ENCODE measurements around the gene KAZN. TPM values are rescaled to one million over a fixed set of nuclear protein-coding genes. Genes with fewer than 3 reads are reported as not detected.

The KAZN gene
- total and polyA plus RNA-seq, 10 donors: 20.0 to 245 (median 144) TPM

GRCh38 chr1:15114884-15115283, 516.4 kb downstream of the KAZN start:
- Histone ChIP-seq H3K4me3 (no peak overlapping the region), H3K36me3 (peaks cover 0 to 33% (median 7%) of the 10 kb centered on the region in 6 donors), H3K9me3 (no peaks in the 10 kb centered on the region), H3K27ac (no peak overlapping the region), H3K4me1 (peaks cover 0 to 16% (median 0%) of the 10 kb centered on the region in 6 donors), H3K27me3 (replicated peaks in 1 of 7) (peaks cover 0 to 5% (median 0%) of the 10 kb centered on the region in 7 donors)
- DNase-seq: no peak
- 84 to 94% (median 88%) methylated on average over 3 to 13 of the region's 13 CpGs for WGBS, 5 donors
- TF ChIP-seq POLR2A (IDR thresholded peaks at IDR 0.05) (no peak), POLR2AphosphoS5 (IDR thresholded peaks at IDR 0.05) (no peak), CTCF (IDR thresholded peaks at IDR 0.05 in 8 of 11, conservative IDR thresholded peaks at IDR 0.05 in 3 of 11) (no peak)
- intact Hi-C loops (cut with DNase I; ENCODE audit: low total_unique reads): no loop called here

- no peak overlapping the region for H3K4me3 ChIP-seq
- no peak overlapping the region for H3K27ac ChIP-seq
- no peak for TF ChIP-seq POLR2AphosphoS5 (IDR thresholded peaks at IDR 0.05)
- TF ChIP-seq CTCF (IDR thresholded peaks at IDR 0.05 in 8 of 11, conservative IDR thresholded peaks at IDR 0.05 in 3 of 11): no peak
- no peak for TF ChIP-seq POLR2A (IDR thresholded peaks at IDR 0.05)
- DNase-seq: no peak
- 87 to 93% (median 88%) methylated on average over 14 to 15 of the region's 15 CpGs for WGBS, 5 donors
- peaks cover 0 to 33% (median 7%) of the 10 kb centered on the region in 6 donors for H3K36me3 ChIP-seq
- no peaks in the 10 kb centered on the region for H3K9me3 ChIP-seq
- H3K27me3 ChIP-seq (replicated peaks in 1 of 7): peaks cover 0 to 5% (median 0%) of the 10 kb centered on the region in 7 donors
- H3K4me1 ChIP-seq: peaks cover 0 to 16% (median 0%) of the 10 kb centered on the region in 6 donors
- intact Hi-C loops (cut with DNase I; ENCODE audit: low total_unique reads): no loop called here
These were observed 517.3 kb downstream of the KAZN start for GRCh38 chr1:15115542-15116330.

GRCh38 chr1:15116966-15117365, 518.5 kb downstream of the KAZN start:
- TF ChIP-seq CTCF (IDR thresholded peaks at IDR 0.05 in 8 of 11, conservative IDR thresholded peaks at IDR 0.05 in 3 of 11): no peak
- TF ChIP-seq POLR2AphosphoS5 (IDR thresholded peaks at IDR 0.05): peak in 1 of 3 donors; percentile 25
- no peak for TF ChIP-seq POLR2A (IDR thresholded peaks at IDR 0.05)
- Histone ChIP-seq H3K4me3 (no peak overlapping the region), H3K36me3 (peaks cover 0 to 33% (median 7%) of the 10 kb centered on the region in 6 donors), H3K4me1 (peaks cover 0 to 16% (median 0%) of the 10 kb centered on the region in 6 donors), H3K9me3 (no peaks in the 10 kb centered on the region), H3K27ac (peak overlapping the region in 1 of 8 donors; percentile 33), H3K27me3 (replicated peaks in 1 of 7) (peaks cover 0 to 5% (median 0%) of the 10 kb centered on the region in 7 donors)
- DNase-seq: no peak
- WGBS, 5 donors: 35 to 76% (median 64%) methylated on average over 5 of the region's 5 CpGs
- intact Hi-C loops (cut with DNase I; ENCODE audit: low total_unique reads): no loop called here

GRCh38 chr1:15117671-15118325, 519.3 kb downstream of the KAZN start:
- Histone ChIP-seq H3K4me3 (no peak overlapping the region), H3K9me3 (no peaks in the 10 kb centered on the region), H3K4me1 (peaks cover 0 to 11% (median 0%) of the 10 kb centered on the region in 6 donors), H3K27me3 (replicated peaks in 1 of 7) (peaks cover 0 to 5% (median 0%) of the 10 kb centered on the region in 7 donors), H3K36me3 (peaks cover 0 to 28% (median 7%) of the 10 kb centered on the region in 6 donors), H3K27ac (no peak overlapping the region)
- TF ChIP-seq CTCF (IDR thresholded peaks at IDR 0.05 in 8 of 11, conservative IDR thresholded peaks at IDR 0.05 in 3 of 11): no peak
- no peak for TF ChIP-seq POLR2AphosphoS5 (IDR thresholded peaks at IDR 0.05)
- TF ChIP-seq POLR2A (IDR thresholded peaks at IDR 0.05): no peak
- no peak for DNase-seq
- intact Hi-C loops (cut with DNase I; ENCODE audit: low total_unique reads): no loop called here
- 54 to 92% (median 67%) methylated on average over 8 of the region's 8 CpGs for WGBS, 5 donors
